Tibial nerve (tissue), 4 donors: ENCODE measurements around the gene ATP1B3.

Source experiments
- CTCF ChIP-seq, 5 experiments: fragments of 200-600 bp in 3 of 5; fragments of 450-650 bp in 2 of 5; sonication (generic) in 3 of 5; IDR thresholded peaks; one replicate each; pipeline ENCODE4 v1.5.1; 2016 to 2019; ENCODE audit warnings: antibody characterized with exemption in 5 of 5, mild to moderate bottlenecking in 3 of 5, moderate library complexity in 2 of 5
- EP300 ChIP-seq, 2 donors: sonication (generic); formaldehyde crosslinking; IDR thresholded peaks; one replicate each; pipeline ENCODE4 v1.6.1; 2017; ENCODE audit warnings: antibody characterized with exemption in 2 of 2, mild to moderate bottlenecking in 1 of 2
- POLR2A ChIP-seq, 2 donors: fragments of 450-650 bp; IDR thresholded peaks; one replicate each; pipeline ENCODE4 v1.6.1; 2017; ENCODE audit warnings: antibody characterized with exemption in 2 of 2, mild to moderate bottlenecking in 2 of 2, moderate library complexity in 2 of 2

GRCh38 chr3:141876891-141877621, 613 bp downstream of the ATP1B3 start:
- TF ChIP-seq CTCF (IDR thresholded peaks at IDR 0.05) (peak in 1 of 5 experiments; percentile 3), POLR2A (IDR thresholded peaks at IDR 0.05) (peak; percentile 18 to 19), EP300 (IDR thresholded peaks at IDR 0.05) (peak in 1 of 2 donors; percentile 72)
